Adipocyte (in vitro differentiated cells): Measurements from ENCODE around the gene CD180.

ENCODE experiments used
- DNase-seq: peaks from one replicate; pipeline ENCODE4 v3.0.0-alpha.2; 2015; ENCODE audit warnings: low read depth
- H3K27me3 ChIP-seq: replicated peaks from 2 replicates; pipeline ENCODE4 v1.7.0; 2013; ENCODE audit warnings: mild to moderate bottlenecking, low read length, moderate library complexity; ENCODE audit not compliant: control insufficient read depth, insufficient read depth
- H3K36me3 ChIP-seq: 2 replicates; pipeline ENCODE4 v1.7.0; 2013; ENCODE audit warnings: low read length, mild to moderate bottlenecking, moderate library complexity; ENCODE audit not compliant: control insufficient read depth, insufficient read depth, severe bottlenecking
- H3K4me1 ChIP-seq: 2 replicates; pipeline ENCODE4 v1.7.0; 2013; ENCODE audit warnings: mild to moderate bottlenecking, low read length, moderate library complexity; ENCODE audit not compliant: control insufficient read depth, insufficient read depth
- H3K4me3 ChIP-seq: 2 replicates; pipeline ENCODE4 v1.7.0; 2013; ENCODE audit warnings: mild to moderate bottlenecking, low read length, moderate library complexity
- H3K9ac ChIP-seq: 2 replicates; pipeline ENCODE4 v1.7.0; 2013; ENCODE audit warnings: mild to moderate bottlenecking, low read length, moderate library complexity
- H3K9me3 ChIP-seq: 2 replicates; pipeline ENCODE4 v1.7.0; 2013; ENCODE audit warnings: mild to moderate bottlenecking, low read length, moderate library complexity; ENCODE audit not compliant: control insufficient read depth

CD180 gene

DNA sequence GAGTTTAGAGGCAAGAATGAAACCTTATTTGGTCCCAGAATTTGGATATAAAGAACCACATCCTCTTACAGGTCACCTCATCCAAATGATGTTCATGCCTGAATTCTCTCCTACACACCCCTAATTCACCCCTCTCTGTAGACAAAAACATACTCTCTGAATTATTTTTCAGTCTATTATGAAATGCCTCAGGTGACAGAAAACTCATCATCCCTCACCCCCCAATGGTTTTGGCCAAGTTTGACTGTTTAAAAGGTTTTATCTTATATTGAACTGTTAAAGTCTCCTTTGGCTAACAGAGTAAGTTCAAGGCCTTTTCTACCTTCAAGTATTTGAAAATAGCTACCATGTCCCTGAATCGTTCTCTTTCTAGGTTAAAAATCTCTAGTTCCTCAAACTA is 2.3 kb upstream of the CD180 start:
- H3K36me3 ChIP-seq, result no peaks in the 10 kb centered on the region
- no peak for DNase-seq
- no peaks in the 10 kb centered on the region for H3K9me3 ChIP-seq
- H3K4me3 ChIP-seq, result no peak overlapping the region
- no peaks in the 10 kb centered on the region for H3K4me1 ChIP-seq
- H3K9ac ChIP-seq, result no peak overlapping the region
- H3K27me3 ChIP-seq, result no peaks in the 10 kb centered on the region

DNA sequence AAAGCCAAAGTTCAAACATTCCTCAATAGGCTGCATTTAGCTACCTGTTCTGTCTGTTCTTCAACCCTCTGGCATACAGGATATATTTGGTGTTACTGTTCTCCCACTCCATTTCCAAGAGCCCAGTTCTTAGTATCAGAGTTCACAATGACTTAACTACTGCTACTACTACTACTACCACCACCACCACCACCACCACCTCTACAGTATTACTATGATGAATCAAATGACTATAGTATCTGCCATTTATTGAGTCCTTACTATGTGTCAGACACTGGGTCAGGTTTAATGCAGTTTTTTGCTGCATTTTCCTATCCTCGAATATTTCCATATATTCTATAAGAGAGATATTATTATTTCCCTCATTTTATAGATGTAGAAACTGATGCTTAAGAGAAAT is 937 bp upstream of the CD180 start:
- no peaks in the 10 kb centered on the region for H3K9me3 ChIP-seq
- H3K9ac ChIP-seq, result no peak overlapping the region
- no peak overlapping the region for H3K4me3 ChIP-seq
- no peaks in the 10 kb centered on the region for H3K27me3 ChIP-seq
- no peaks in the 10 kb centered on the region for H3K36me3 ChIP-seq
- DNase-seq, result no peak
- H3K4me1 ChIP-seq, result no peaks in the 10 kb centered on the region

DNA sequence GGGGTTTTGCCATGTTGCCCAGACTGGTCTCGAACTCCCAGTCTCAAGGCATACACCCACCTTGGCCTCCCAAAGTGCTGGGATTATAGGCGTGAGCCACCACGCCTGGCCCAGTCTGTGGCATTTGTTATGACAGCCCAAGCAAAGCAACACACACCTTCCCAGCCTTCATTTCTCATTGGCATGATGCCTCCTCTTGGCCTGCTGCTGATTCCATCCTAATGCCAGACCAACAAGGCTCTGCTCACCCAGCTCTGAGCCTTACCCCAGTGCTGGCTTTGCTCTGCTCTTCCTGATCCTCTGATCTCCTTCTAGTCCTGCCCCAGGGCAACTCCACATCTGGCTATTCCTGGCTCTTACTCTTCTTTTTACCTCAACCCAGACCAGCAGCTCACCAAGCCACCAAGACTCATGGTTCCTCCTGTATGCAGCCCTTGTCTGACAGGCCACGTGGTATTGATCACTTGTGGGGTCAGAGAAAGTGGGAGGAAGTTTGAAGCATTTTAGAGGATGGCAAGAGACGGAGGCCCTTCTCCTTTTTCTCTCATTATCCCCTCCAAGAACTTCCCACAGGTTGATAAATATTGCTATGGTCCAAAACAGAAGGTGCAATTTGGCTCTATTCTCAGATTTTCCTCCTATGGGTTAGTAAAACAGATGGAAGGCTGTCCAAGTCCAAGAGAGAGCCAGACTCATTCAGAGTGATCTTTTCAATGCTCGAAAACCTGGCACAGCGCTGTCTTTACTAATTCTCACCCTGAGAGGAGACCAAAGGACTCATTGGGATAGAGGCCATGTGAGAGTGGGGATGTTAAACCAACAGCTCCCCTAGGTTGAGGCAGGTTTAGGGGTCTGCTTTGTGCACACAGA is 958 bp downstream of the CD180 start:
- no peak overlapping the region for H3K4me3 ChIP-seq
- no peaks in the 10 kb centered on the region for H3K4me1 ChIP-seq
- no peak overlapping the region for H3K9ac ChIP-seq
- H3K9me3 ChIP-seq, result no peaks in the 10 kb centered on the region
- H3K27me3 ChIP-seq, result no peaks in the 10 kb centered on the region
- DNase-seq, result no peak
- no peaks in the 10 kb centered on the region for H3K36me3 ChIP-seq

DNA sequence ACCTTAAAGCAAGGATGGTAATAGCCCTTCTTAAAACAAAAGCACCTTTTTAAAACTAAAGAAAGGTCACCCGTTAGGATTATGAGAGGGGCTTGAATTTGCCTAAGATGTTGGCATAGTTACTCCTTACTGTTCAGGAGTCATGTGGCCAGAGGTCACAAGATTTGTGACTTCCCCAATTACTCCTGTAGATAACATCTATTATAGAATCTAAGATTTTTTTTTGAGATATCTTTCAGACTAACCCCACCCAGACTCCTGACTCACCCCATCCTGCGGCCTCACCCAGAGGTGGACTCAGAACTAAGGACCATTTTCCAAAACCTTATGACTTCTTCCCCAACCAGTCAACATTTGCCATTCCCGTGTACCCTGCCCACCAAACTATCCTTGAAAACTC is 2.4 kb downstream of the CD180 start:
- Histone ChIP-seq H3K9me3 (no peaks in the 10 kb centered on the region), H3K4me3 (no peak overlapping the region), H3K4me1 (no peaks in the 10 kb centered on the region), H3K36me3 (no peaks in the 10 kb centered on the region), H3K9ac (no peak overlapping the region), H3K27me3 (no peaks in the 10 kb centered on the region)
- no peak for DNase-seq

DNA sequence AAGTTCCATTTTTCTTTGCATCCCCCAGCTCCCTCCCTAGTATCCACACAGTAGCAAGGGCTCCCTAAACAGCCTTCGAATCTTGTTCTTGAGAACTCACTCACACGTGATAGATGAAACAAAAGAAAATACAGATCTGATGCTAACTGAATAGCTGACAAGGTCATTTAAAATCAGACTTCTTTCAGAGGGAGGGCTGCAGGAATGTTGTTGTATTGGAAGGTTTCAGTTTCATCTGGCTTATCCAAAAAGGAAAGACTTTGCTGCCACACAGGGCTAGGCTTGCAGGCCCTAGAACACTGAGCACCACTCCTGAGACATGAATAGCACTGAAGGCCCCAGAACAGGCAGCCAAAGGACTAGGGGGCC is 3.2 kb downstream of the CD180 start:
- peak; percentile 37 for DNase-seq
- Histone ChIP-seq H3K4me3 (no peak overlapping the region), H3K4me1 (no peaks in the 10 kb centered on the region), H3K27me3 (no peaks in the 10 kb centered on the region), H3K9ac (no peak overlapping the region), H3K36me3 (no peaks in the 10 kb centered on the region), H3K9me3 (no peaks in the 10 kb centered on the region)

DNA sequence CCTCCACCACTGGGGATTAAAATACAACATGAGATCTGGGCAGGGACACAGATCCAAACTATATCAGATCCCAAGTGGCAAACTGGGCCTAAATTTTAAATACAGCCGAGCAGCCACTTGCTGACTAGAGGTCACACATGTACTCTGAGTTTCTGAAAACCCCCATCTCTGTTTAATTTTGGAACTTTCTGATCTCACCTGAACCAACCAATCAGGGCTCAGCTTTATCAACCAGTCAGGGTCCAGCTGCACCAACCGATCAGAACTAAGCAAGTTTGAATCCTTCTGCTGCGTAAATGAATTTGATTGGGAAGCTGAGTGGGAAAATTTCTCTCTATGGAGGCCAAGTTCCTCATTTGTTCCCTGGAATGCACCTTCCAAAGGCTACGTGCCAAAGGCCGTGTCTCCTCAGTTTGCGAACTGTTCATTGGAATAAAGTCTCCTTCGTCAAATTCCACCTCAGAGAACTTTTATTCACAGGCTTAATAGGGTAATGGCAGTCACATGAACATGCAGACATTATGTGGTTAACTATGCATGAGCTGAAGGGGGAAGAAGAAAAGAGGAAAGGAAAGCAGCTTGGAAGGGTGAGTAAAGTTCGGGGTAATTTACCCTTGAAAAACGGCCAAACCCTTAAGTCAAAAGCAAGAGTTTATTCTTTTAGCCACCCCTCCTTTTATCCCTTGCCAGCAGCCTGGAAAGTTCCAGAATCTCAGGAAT is 3.7 kb downstream of the CD180 start:
- no peaks in the 10 kb centered on the region for H3K4me1 ChIP-seq
- H3K4me3 ChIP-seq, result no peak overlapping the region
- H3K27me3 ChIP-seq, result no peaks in the 10 kb centered on the region

DNA sequence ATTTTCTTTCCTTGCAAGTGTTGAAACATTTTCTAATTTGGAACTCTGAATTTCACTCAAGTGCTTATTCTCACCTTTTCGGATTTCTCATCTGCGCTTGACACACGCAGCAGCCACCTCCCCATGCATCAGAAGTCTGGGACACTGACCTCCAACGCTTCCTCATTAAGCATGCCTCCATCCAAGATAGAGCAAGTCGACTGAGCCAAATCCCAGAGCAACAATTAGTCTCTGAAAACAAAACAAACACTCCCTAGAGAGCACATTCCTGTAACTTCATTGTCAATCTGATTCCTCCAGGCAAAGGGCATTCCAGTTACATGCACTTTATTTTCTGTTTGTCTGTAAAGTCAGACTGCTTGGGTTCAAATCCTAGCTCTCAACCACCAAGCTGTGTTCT is 5.7 kb downstream of the CD180 start:
- H3K9me3 ChIP-seq, result no peaks in the 10 kb centered on the region
- no peak overlapping the region for H3K4me3 ChIP-seq
- no peaks in the 10 kb centered on the region for H3K4me1 ChIP-seq
- DNase-seq, result peak; percentile 10
- H3K9ac ChIP-seq, result no peak overlapping the region
- no peaks in the 10 kb centered on the region for H3K27me3 ChIP-seq
- H3K36me3 ChIP-seq, result no peaks in the 10 kb centered on the region

More for the DNA sequence above, 3.7 kb downstream of the CD180 start:
- Histone ChIP-seq H3K9me3 (no peaks in the 10 kb centered on the region), H3K36me3 (no peaks in the 10 kb centered on the region), H3K9ac (no peak overlapping the region)
- DNase-seq, result no peak

DNA sequence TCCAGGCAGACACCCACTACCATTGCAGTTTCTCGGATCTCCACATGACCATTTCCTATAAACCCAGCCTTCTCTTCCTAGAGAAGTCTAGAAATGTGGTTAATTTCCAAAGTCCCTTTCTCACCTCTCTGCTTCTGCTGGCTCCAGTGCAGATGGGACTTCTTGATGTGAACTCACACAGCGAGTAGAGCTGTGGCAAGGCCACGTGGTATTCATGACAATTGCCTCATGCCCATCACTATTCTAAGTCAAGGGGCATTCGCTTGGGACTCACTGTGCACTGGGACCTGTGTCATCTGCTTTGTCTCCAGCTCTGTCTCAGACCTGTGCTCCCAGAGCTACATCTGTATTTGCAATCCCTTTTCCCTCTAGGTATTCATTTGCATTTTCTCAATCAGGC is 6.2 kb downstream of the CD180 start:
- no peak for DNase-seq
- no peaks in the 10 kb centered on the region for H3K27me3 ChIP-seq
- H3K9me3 ChIP-seq, result no peaks in the 10 kb centered on the region
- H3K36me3 ChIP-seq, result no peaks in the 10 kb centered on the region
- no peak overlapping the region for H3K4me3 ChIP-seq
- H3K4me1 ChIP-seq, result no peaks in the 10 kb centered on the region
- no peak overlapping the region for H3K9ac ChIP-seq

DNA sequence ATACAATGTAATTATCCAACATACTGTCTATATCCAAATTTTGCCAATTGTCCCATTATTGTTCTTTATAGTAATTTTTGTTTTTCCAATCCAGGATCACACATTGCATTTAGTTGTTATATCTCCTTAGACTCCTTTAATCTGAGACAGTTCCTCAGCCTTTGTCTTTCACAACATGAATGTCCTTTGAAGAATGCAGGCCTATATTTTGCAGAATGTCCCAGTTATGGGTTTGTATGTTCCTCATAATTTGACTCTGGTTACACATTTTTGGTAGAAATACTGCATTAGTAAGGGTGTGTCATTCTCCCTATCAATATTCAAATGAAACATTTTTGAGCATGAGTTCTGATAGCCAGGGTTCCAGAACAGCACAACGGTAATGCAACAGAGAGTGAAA is 6.7 kb downstream of the CD180 start:
- Histone ChIP-seq H3K4me1 (no peaks in the 10 kb centered on the region), H3K4me3 (no peak overlapping the region), H3K27me3 (no peaks in the 10 kb centered on the region), H3K9me3 (no peaks in the 10 kb centered on the region), H3K36me3 (no peaks in the 10 kb centered on the region), H3K9ac (no peak overlapping the region)
- no peak for DNase-seq

DNA sequence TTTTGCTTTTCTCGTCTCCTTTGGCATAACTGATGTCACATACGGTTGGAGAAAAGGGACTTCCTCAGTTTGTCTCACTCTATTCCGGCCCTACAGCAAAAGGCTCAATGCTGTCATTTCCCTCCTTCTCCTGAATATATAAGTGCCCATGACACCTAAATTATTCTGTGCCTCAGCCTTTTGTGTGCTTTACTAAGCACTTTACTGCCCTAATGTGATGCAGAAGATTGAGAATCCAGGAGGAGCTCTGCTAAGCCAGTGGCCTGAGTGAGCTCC is 7.6 kb downstream of the CD180 start:
- Histone ChIP-seq H3K4me1 (no peaks in the 10 kb centered on the region), H3K9me3 (no peaks in the 10 kb centered on the region), H3K36me3 (no peaks in the 10 kb centered on the region), H3K9ac (no peak overlapping the region), H3K27me3 (no peaks in the 10 kb centered on the region), H3K4me3 (no peak overlapping the region)
- no peak for DNase-seq

DNA sequence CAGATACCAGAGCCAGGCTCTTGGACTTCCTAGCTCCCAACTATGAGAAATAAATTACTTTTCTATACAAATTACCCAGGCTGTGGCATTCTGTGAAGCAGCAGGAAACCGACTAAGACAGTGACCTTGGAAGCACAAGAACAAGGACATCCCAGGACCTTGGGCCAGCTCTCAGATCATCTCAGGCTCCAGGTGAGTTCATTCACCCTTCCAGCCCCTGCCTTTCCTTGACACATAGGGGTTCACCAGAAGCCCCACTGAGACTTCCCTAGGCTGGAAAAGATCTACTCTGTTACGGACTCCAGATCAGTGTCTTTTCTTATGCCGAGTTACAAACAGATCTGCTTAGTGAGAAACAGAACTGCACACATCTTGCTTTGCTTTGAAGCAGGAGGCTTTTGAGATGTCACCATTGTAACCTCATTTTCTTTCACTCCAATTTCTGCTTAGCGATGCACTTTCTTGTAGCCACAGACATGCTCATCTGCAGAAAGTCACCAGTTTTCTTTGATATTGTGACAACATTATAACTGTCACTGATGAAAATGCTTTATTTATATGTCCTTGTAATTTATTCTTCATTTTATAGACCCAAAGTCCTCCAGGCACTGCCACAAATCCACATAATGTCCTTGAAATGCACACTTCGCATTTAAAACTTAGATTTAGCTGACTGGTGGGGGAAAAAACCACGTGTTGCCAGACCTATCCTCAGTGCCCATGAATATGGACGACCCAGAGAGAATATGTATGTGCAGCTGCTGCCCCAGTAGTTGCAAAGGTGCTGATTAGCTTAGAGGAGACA is 8.1 kb downstream of the CD180 start:
- Histone ChIP-seq H3K9ac (no peak overlapping the region), H3K36me3 (no peaks in the 10 kb centered on the region), H3K4me1 (no peaks in the 10 kb centered on the region), H3K4me3 (no peak overlapping the region), H3K27me3 (no peaks in the 10 kb centered on the region), H3K9me3 (no peaks in the 10 kb centered on the region)
- no peak for DNase-seq
